ENCODE results near the gene CLOCK. TPM values are rescaled to one million over a fixed set of nuclear protein-coding genes. Genes with fewer than 3 reads are reported as not detected.
A peak's percentile ranks its signal among the peaks of the same experiment; 100 is the strongest.

Gene CLOCK
- total RNA-seq, 1 experiment from 2014 or later: 14.9 TPM

- no TSS peak for BruUV-seq (replicated peaks)
- H3K4me1 ChIP-seq (ENCODE audit: insufficient read depth, low read length, poor library complexity, severe bottlenecking): peaks cover 5% of the 10 kb centered on the region
- H3K27me3 ChIP-seq (replicated peaks; ENCODE audit: insufficient read depth, low read depth, low read length, poor library complexity): no peaks in the 10 kb centered on the region
- ChIA-PET CTCF (no interaction called here), POLR2A (ENCODE audit: low non-redundant PET) (no interaction called here)
- no peaks in the 10 kb centered on the region for H3K9me3 ChIP-seq (ENCODE audit: low read depth, low read length, poor library complexity, severe bottlenecking)
- H3K36me3 ChIP-seq (ENCODE audit: insufficient read depth, low read length, poor library complexity, severe bottlenecking): no peaks in the 10 kb centered on the region
- intact Hi-C loops (cut with micrococcal nuclease; ENCODE audit: unreplicated experiment): loop anchor here (10.0 kb wide), 1 partner anchor 318 kb away; no protein-coding TSS in a partner anchor
- H3K27ac ChIP-seq (ENCODE audit: low read depth, low read length, poor library complexity, severe bottlenecking): peak overlapping the region; percentile 87
- DNase-seq (ENCODE audit: low spot score): no peak
- H3K4me3 ChIP-seq (ENCODE audit: low read depth, low read length, poor library complexity, severe bottlenecking): peak overlapping the region; percentile 73
- TF ChIP-seq EZH2 (IDR thresholded peaks at IDR 0.05; ENCODE audit: borderline replicate concordance, low read depth, low read length, poor library complexity, severe bottlenecking) (no peak), CTCF (conservative IDR thresholded peaks at IDR 0.05; ENCODE audit: low read depth, low read length) (no peak)
Measured at GRCh38 chr4:55546506-55546755, 278 bp downstream of the CLOCK start.

GRCh38 chr4:55545641-55546505 lies 836 bp downstream of the CLOCK start:
- H3K27ac ChIP-seq (ENCODE audit: low read depth, low read length, poor library complexity, severe bottlenecking): peak overlapping the region; percentile 87
- CTCF ChIA-PET: no interaction called here
- DNase-seq (ENCODE audit: low spot score): peak; percentile 65
- H3K4me3 ChIP-seq (ENCODE audit: low read depth, low read length, poor library complexity, severe bottlenecking): peak overlapping the region; percentile 73
- H3K36me3 ChIP-seq (ENCODE audit: insufficient read depth, low read length, poor library complexity, severe bottlenecking): no peaks in the 10 kb centered on the region
- peaks cover 5% of the 10 kb centered on the region for H3K4me1 ChIP-seq (ENCODE audit: insufficient read depth, low read length, poor library complexity, severe bottlenecking)
- no peaks in the 10 kb centered on the region for H3K9me3 ChIP-seq (ENCODE audit: low read depth, low read length, poor library complexity, severe bottlenecking)
- POLR2A ChIA-PET (ENCODE audit: low non-redundant PET): no interaction called here
- BruUV-seq (replicated peaks): no TSS peak
- TF ChIP-seq EZH2 (IDR thresholded peaks at IDR 0.05; ENCODE audit: borderline replicate concordance, low read depth, low read length, poor library complexity, severe bottlenecking): no peak
- no peak for TF ChIP-seq CTCF (conservative IDR thresholded peaks at IDR 0.05; ENCODE audit: low read depth, low read length)
- intact Hi-C loops (cut with micrococcal nuclease; ENCODE audit: unreplicated experiment): loop anchor here (10.0 kb wide), 1 partner anchor 319 kb away; no protein-coding TSS in a partner anchor
- H3K27me3 ChIP-seq (replicated peaks; ENCODE audit: insufficient read depth, low read depth, low read length, poor library complexity): no peaks in the 10 kb centered on the region

GRCh38 chr4:55545151-55545550 lies 1.6 kb downstream of the CLOCK start:
- Histone ChIP-seq H3K36me3 (ENCODE audit: insufficient read depth, low read length, poor library complexity, severe bottlenecking) (no peaks in the 10 kb centered on the region), H3K9me3 (ENCODE audit: low read depth, low read length, poor library complexity, severe bottlenecking) (no peaks in the 10 kb centered on the region), H3K27ac (ENCODE audit: low read depth, low read length, poor library complexity, severe bottlenecking) (peak overlapping the region; percentile 87), H3K4me3 (ENCODE audit: low read depth, low read length, poor library complexity, severe bottlenecking) (peak overlapping the region; percentile 73), H3K4me1 (ENCODE audit: insufficient read depth, low read length, poor library complexity, severe bottlenecking) (peaks cover 5% of the 10 kb centered on the region), H3K27me3 (replicated peaks; ENCODE audit: insufficient read depth, low read depth, low read length, poor library complexity) (no peaks in the 10 kb centered on the region)
- no peak for TF ChIP-seq CTCF (conservative IDR thresholded peaks at IDR 0.05; ENCODE audit: low read depth, low read length)
- TF ChIP-seq EZH2 (IDR thresholded peaks at IDR 0.05; ENCODE audit: borderline replicate concordance, low read depth, low read length, poor library complexity, severe bottlenecking): no peak
- BruUV-seq (replicated peaks): TSS peak; percentile 31
- DNase-seq (ENCODE audit: low spot score): no peak
- ChIA-PET POLR2A (ENCODE audit: low non-redundant PET) (no interaction called here), CTCF (no interaction called here)
- intact Hi-C loops (cut with micrococcal nuclease; ENCODE audit: unreplicated experiment): loop anchor here (10.0 kb wide), 1 partner anchor 320 kb away; no protein-coding TSS in a partner anchor

Measured in A673 (cell line).